ENCODE results near the gene SIGLEC9.

- TF ChIP-seq CTCF (IDR thresholded peaks at IDR 0.05): no peak
- no peak for TF ChIP-seq POLR2A (IDR thresholded peaks at IDR 0.05)
Observed at GRCh38 chr19:51108805-51109146, 15.9 kb upstream of the SIGLEC9 start.
